Measurements from ENCODE around the gene LRMDA. TPM values are rescaled to one million over a fixed set of nuclear protein-coding genes. Genes with fewer than 3 reads are reported as not detected.

Gene LRMDA
- total RNA-seq, 4 donors from 2014 or later, result 1.4 to 23.1 (median 3.6) TPM

DNA sequence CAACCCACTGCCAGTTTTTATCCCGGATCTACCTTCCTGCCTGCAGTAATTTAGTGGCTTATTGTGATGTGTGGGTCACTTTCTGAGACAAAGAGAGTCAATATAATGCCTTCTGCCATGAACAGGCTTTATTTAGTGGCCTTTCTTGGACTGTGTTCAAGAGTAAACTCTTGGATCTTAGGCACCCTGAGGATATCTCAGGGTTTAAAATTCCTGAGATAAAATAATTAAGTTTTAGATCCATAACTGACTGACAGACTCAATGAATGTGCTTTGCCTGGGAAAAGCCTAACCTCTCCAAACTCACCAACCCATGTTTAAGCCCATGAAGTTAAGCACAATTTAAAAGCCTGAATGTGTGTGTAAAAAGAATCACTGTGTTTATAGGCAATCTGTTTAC, 564.3 kb downstream of the LRMDA start:
- TF ChIP-seq, protein P1, sequence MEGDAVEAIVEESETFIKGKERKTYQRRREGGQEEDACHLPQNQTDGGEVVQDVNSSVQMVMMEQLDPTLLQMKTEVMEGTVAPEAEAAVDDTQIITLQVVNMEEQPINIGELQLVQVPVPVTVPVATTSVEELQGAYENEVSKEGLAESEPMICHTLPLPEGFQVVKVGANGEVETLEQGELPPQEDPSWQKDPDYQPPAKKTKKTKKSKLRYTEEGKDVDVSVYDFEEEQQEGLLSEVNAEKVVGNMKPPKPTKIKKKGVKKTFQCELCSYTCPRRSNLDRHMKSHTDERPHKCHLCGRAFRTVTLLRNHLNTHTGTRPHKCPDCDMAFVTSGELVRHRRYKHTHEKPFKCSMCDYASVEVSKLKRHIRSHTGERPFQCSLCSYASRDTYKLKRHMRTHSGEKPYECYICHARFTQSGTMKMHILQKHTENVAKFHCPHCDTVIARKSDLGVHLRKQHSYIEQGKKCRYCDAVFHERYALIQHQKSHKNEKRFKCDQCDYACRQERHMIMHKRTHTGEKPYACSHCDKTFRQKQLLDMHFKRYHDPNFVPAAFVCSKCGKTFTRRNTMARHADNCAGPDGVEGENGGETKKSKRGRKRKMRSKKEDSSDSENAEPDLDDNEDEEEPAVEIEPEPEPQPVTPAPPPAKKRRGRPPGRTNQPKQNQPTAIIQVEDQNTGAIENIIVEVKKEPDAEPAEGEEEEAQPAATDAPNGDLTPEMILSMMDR (IDR thresholded peaks at IDR 0.05), result no peak
- TF ChIP-seq POLR2A (IDR thresholded peaks at IDR 0.05), result no peak
- Histone ChIP-seq H3K36me3 (no peaks in the 10 kb centered on the region), H3K27ac (no peak overlapping the region), H3K4me1 (no peaks in the 10 kb centered on the region), H3K9me3 (no peaks in the 10 kb centered on the region), H3K4me3 (no peak overlapping the region), H3K27me3 (no peaks in the 10 kb centered on the region)
- DNase-seq, result no peak

DNA sequence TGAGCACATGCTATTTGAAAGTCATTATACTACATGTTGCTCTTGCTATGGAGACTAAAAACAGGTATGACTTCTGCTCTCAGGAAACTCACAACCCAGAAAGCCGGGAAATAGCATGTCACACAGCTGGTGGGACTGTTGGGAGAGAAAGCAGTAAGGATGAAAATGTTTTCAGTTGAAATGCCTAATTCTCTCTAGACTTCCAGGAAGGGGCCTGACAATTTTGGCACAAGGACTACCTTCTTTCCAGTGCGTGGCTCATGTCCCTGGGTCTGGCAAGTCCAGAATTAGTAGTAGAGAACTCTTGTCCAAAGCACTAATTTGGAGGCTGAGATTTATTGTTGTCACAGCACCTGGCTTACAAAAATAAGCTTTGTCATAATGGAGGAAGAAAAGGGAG, 567.6 kb downstream of the LRMDA start:
- Histone ChIP-seq H3K9me3 (no peaks in the 10 kb centered on the region), H3K4me1 (no peaks in the 10 kb centered on the region), H3K36me3 (no peaks in the 10 kb centered on the region), H3K27ac (no peak overlapping the region), H3K27me3 (no peaks in the 10 kb centered on the region), H3K4me3 (no peak overlapping the region)
- TF ChIP-seq POLR2A (IDR thresholded peaks at IDR 0.05), result no peak
- TF ChIP-seq, protein P1 (IDR thresholded peaks at IDR 0.05), result no peak
- no peak for DNase-seq

DNA sequence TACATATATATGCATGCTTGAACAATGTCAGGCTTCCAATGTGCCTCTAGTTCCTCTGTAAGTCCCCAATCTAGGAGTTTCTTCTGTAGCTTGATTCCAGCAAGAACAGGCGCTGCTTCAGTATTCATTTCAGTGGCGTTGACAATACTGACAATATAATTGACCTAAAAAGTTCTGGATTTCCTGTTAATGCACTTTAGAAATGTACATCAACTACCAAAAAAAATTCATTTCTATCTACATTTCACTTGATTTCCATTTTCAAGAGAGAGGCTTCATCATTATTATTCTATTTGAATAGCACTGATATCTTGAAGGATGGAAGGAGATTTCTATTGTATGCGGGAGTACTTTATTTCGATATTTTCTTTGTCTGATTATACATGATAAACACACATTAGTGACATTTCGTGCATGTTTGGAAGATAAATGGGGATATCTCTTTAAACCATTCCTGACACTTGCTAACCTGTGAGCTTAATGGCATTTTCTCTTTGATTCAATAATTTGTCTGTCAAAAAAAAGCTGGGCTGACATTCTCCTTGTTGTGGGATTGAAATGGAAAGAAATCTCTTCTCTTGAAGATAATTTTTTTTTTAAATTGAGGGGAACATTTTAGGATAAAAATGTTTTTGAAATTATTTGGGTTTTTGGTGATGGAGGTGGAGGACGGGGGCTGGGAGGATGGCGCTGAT, 568.2 kb downstream of the LRMDA start:
- Histone ChIP-seq H3K27me3 (no peaks in the 10 kb centered on the region), H3K4me3 (no peak overlapping the region), H3K9me3 (no peaks in the 10 kb centered on the region), H3K27ac (no peak overlapping the region), H3K36me3 (no peaks in the 10 kb centered on the region), H3K4me1 (no peaks in the 10 kb centered on the region)
- no peak for DNase-seq
- no peak for TF ChIP-seq POLR2A (IDR thresholded peaks at IDR 0.05)
- TF ChIP-seq, protein P1 (IDR thresholded peaks at IDR 0.05), result no peak

DNA sequence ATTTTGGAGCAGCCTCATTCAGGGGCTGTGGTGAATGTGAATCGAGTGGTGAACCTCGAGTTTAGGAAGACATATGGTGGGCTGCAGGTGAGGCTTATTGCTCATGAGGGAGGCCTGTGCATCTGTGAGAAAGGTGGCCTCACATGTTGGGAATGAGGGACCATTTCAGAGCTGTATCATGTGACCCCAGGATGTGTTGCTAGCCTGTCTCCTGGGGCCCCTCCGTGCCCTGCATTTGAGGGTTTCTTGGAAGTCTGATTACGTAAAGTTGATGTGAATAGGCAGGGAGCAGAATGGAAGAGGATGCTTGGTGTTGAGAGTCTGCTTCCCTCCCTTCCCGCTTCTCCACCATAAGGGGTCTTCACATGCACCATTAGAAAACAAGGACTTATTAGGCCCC, 569.1 kb downstream of the LRMDA start:
- Histone ChIP-seq H3K27ac (no peak overlapping the region), H3K27me3 (no peaks in the 10 kb centered on the region), H3K4me3 (no peak overlapping the region), H3K36me3 (no peaks in the 10 kb centered on the region), H3K4me1 (no peaks in the 10 kb centered on the region), H3K9me3 (no peaks in the 10 kb centered on the region)
- no peak for TF ChIP-seq POLR2A (IDR thresholded peaks at IDR 0.05)
- TF ChIP-seq, protein P1 (IDR thresholded peaks at IDR 0.05), result no peak
- no peak for DNase-seq

DNA sequence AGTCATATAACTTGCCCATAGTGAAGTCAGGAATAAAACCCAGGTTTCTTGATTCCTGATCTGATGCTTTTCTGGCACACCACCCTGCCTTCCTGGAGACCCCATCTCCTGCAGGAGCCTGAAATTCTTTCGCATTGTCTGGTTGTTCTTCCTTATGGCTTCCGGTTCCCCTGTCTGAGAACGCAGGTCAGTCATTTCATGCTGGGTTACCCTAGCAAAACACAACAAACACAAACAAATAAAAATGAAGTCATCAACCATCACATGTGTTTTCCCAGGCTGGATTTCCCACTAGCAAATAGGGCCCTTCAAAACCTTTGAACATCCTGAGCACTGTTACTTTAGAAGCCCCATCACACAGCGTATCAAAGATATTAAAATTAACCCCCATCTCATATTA, 569.6 kb downstream of the LRMDA start:
- Histone ChIP-seq H3K27ac (no peak overlapping the region), H3K9me3 (no peaks in the 10 kb centered on the region), H3K27me3 (no peaks in the 10 kb centered on the region), H3K4me3 (no peak overlapping the region), H3K4me1 (no peaks in the 10 kb centered on the region), H3K36me3 (no peaks in the 10 kb centered on the region)
- DNase-seq, result no peak
- TF ChIP-seq, protein P1 (IDR thresholded peaks at IDR 0.05), result no peak
- no peak for TF ChIP-seq POLR2A (IDR thresholded peaks at IDR 0.05)

DNA sequence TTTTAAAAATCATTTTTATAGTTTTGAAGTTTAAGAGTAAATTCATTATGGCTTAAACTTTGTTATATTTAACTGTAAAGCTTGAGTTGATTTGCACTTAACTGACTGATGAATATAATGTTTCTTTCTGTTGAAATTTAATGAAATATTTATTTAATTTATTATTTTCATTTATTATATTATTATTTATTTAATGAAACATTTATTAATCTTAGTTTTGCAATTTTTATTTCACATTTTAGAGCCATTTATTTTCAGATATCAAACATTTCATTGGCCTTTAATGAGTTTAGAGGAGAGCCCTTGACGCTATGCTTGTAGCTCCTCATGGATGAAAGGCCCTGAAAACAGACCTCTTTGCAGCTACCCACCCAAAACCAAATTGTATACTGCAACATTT, 570.0 kb downstream of the LRMDA start:
- Histone ChIP-seq H3K4me1 (no peaks in the 10 kb centered on the region), H3K4me3 (no peak overlapping the region), H3K27ac (no peak overlapping the region), H3K36me3 (no peaks in the 10 kb centered on the region), H3K9me3 (no peaks in the 10 kb centered on the region), H3K27me3 (no peaks in the 10 kb centered on the region)
- no peak for DNase-seq
- TF ChIP-seq, protein P1 (IDR thresholded peaks at IDR 0.05), result no peak
- TF ChIP-seq POLR2A (IDR thresholded peaks at IDR 0.05), result no peak
